ENCODE measurements around the gene SAXO2. TPM values are rescaled to one million over a fixed set of nuclear protein-coding genes. Genes with fewer than 3 reads are reported as not detected.
"Not testable (repeated sequence)": the region's sequence is repeated elsewhere in the genome, so short reads cannot be mapped to it uniquely, and the experiment has no call there.

The SAXO2 gene
- total RNA-seq, 1 experiment from 2014 or later: not detected

- in situ Hi-C loops (cut with HindIII; ENCODE audit: low pct_unique_long_range_greater_than_20kb, low sequenced_read_pairs); DNase-seq (ENCODE audit: low read depth): not testable (repeated sequence)
These were observed 18.7 kb downstream of the SAXO2 start for GRCh38 chr15:82281276-82281675.

- DNase-seq (ENCODE audit: low read depth); in situ Hi-C loops (cut with HindIII; ENCODE audit: low pct_unique_long_range_greater_than_20kb, low sequenced_read_pairs): not testable (repeated sequence)
These were observed 19.8 kb downstream of the SAXO2 start for GRCh38 chr15:82282386-82282785.

GRCh38 chr15:82284381-82284780, 21.8 kb downstream of the SAXO2 start:
- in situ Hi-C loops (cut with HindIII; ENCODE audit: low pct_unique_long_range_greater_than_20kb, low sequenced_read_pairs); DNase-seq (ENCODE audit: low read depth): not testable (repeated sequence)

- DNase-seq (ENCODE audit: low read depth); in situ Hi-C loops (cut with HindIII; ENCODE audit: low pct_unique_long_range_greater_than_20kb, low sequenced_read_pairs): not testable (repeated sequence)
These were observed 23.9 kb downstream of the SAXO2 start for GRCh38 chr15:82286475-82286874.

GRCh38 chr15:82288202-82288601, 25.6 kb downstream of the SAXO2 start:
- in situ Hi-C loops (cut with HindIII; ENCODE audit: low pct_unique_long_range_greater_than_20kb, low sequenced_read_pairs); DNase-seq (ENCODE audit: low read depth): not testable (repeated sequence)

GRCh38 chr15:82292271-82292670, 29.7 kb downstream of the SAXO2 start:
- in situ Hi-C loops (cut with HindIII; ENCODE audit: low pct_unique_long_range_greater_than_20kb, low sequenced_read_pairs): no loop called here
- DNase-seq (ENCODE audit: low read depth): no peak

GRCh38 chr15:82294061-82294690, 31.6 kb downstream of the SAXO2 start:
- in situ Hi-C loops (cut with HindIII; ENCODE audit: low pct_unique_long_range_greater_than_20kb, low sequenced_read_pairs): no loop called here
- DNase-seq (ENCODE audit: low read depth): no peak

- in situ Hi-C loops (cut with HindIII; ENCODE audit: low pct_unique_long_range_greater_than_20kb, low sequenced_read_pairs): no loop called here
- no peak for DNase-seq (ENCODE audit: low read depth)
These were observed 34.9 kb downstream of the SAXO2 start for GRCh38 chr15:82297546-82297945.

GRCh38 chr15:82298032-82298431, 35.4 kb downstream of the SAXO2 start:
- no peak for DNase-seq (ENCODE audit: low read depth)
- in situ Hi-C loops (cut with HindIII; ENCODE audit: low pct_unique_long_range_greater_than_20kb, low sequenced_read_pairs): no loop called here

- in situ Hi-C loops (cut with HindIII; ENCODE audit: low pct_unique_long_range_greater_than_20kb, low sequenced_read_pairs): no loop called here
- no peak for DNase-seq (ENCODE audit: low read depth)
These were observed 35.9 kb downstream of the SAXO2 start for GRCh38 chr15:82298520-82298919.

GRCh38 chr15:82299511-82299914, 36.9 kb downstream of the SAXO2 start:
- DNase-seq (ENCODE audit: low read depth); in situ Hi-C loops (cut with HindIII; ENCODE audit: low pct_unique_long_range_greater_than_20kb, low sequenced_read_pairs): not testable (repeated sequence)

- in situ Hi-C loops (cut with HindIII; ENCODE audit: low pct_unique_long_range_greater_than_20kb, low sequenced_read_pairs); DNase-seq (ENCODE audit: low read depth): not testable (repeated sequence)
These were observed 37.7 kb downstream of the SAXO2 start for GRCh38 chr15:82300326-82300725.

- in situ Hi-C loops (cut with HindIII; ENCODE audit: low pct_unique_long_range_greater_than_20kb, low sequenced_read_pairs): no loop called here
- DNase-seq (ENCODE audit: low read depth): no peak
These were observed 38.3 kb downstream of the SAXO2 start for GRCh38 chr15:82300883-82301282.

GRCh38 chr15:82301296-82302016, 38.8 kb downstream of the SAXO2 start:
- in situ Hi-C loops (cut with HindIII; ENCODE audit: low pct_unique_long_range_greater_than_20kb, low sequenced_read_pairs): no loop called here

GRCh38 chr15:82303956-82304777, 41.5 kb downstream of the SAXO2 start:
- DNase-seq (ENCODE audit: low read depth): no peak
- in situ Hi-C loops (cut with HindIII; ENCODE audit: low pct_unique_long_range_greater_than_20kb, low sequenced_read_pairs): no loop called here

More at GRCh38 chr15:82301296-82302016, 38.8 kb downstream of the SAXO2 start:
- DNase-seq (ENCODE audit: low read depth): no peak

GRCh38 chr15:82304778-82305090, 42.1 kb downstream of the SAXO2 start:
- DNase-seq (ENCODE audit: low read depth): no peak
- in situ Hi-C loops (cut with HindIII; ENCODE audit: low pct_unique_long_range_greater_than_20kb, low sequenced_read_pairs): no loop called here

GRCh38 chr15:82305621-82306048, 43.0 kb downstream of the SAXO2 start:
- no peak for DNase-seq (ENCODE audit: low read depth)
- in situ Hi-C loops (cut with HindIII; ENCODE audit: low pct_unique_long_range_greater_than_20kb, low sequenced_read_pairs): no loop called here

- DNase-seq (ENCODE audit: low read depth): no peak
- in situ Hi-C loops (cut with HindIII; ENCODE audit: low pct_unique_long_range_greater_than_20kb, low sequenced_read_pairs): no loop called here
These were observed 44.4 kb downstream of the SAXO2 start for GRCh38 chr15:82306791-82307713.

Measured in Caki2 (cell line).